ENCODE measurements around the gene TIPIN. TPM values are rescaled to one million over a fixed set of nuclear protein-coding genes. Genes with fewer than 3 reads are reported as not detected.

Gene TIPIN
- total and polyA plus RNA-seq, 4 donors, result 5.2 to 10.9 (median 6.2) TPM

GRCh38 chr15:66294932-66295235 is 61.6 kb downstream of the TIPIN start:
- no peak overlapping the region for H3K4me3 ChIP-seq
- no peaks in the 10 kb centered on the region for H3K27me3 ChIP-seq (ENCODE audit: control insufficient read depth in 3 of 3, insufficient read depth in 3 of 3, low read length in 2 of 3)
- no peaks in the 10 kb centered on the region for H3K9me3 ChIP-seq (ENCODE audit: control insufficient read depth in 4 of 4, insufficient read depth in 3 of 4, low read length in 3 of 4)
- peaks cover 0 to 2% (median under 1%) of the 10 kb centered on the region in 4 donors for H3K36me3 ChIP-seq (ENCODE audit: control insufficient read depth in 4 of 4, insufficient read depth in 4 of 4, low read length in 4 of 4)
- WGBS, 2 donors, result 51 to 54% methylated on average over 3 of the region's 3 CpGs
- peaks cover 2 to 64% (median 17%) of the 10 kb centered on the region in 5 donors for H3K4me1 ChIP-seq (ENCODE audit: control insufficient read depth in 5 of 5, insufficient read depth in 5 of 5, low read length in 5 of 5)
- peak in 1 of 3 donors; percentile 17 for DNase-seq
- no peak for ATAC-seq (ENCODE audit: insufficient read depth, low FRiP score)
- TF ChIP-seq, protein P1, sequence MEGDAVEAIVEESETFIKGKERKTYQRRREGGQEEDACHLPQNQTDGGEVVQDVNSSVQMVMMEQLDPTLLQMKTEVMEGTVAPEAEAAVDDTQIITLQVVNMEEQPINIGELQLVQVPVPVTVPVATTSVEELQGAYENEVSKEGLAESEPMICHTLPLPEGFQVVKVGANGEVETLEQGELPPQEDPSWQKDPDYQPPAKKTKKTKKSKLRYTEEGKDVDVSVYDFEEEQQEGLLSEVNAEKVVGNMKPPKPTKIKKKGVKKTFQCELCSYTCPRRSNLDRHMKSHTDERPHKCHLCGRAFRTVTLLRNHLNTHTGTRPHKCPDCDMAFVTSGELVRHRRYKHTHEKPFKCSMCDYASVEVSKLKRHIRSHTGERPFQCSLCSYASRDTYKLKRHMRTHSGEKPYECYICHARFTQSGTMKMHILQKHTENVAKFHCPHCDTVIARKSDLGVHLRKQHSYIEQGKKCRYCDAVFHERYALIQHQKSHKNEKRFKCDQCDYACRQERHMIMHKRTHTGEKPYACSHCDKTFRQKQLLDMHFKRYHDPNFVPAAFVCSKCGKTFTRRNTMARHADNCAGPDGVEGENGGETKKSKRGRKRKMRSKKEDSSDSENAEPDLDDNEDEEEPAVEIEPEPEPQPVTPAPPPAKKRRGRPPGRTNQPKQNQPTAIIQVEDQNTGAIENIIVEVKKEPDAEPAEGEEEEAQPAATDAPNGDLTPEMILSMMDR (IDR thresholded peaks at IDR 0.05; ENCODE audit: control extremely low read depth, extremely low read depth), result no peak
- H3K9ac ChIP-seq (ENCODE audit: insufficient read depth in 1 of 2, low read length in 2 of 2), result no peak overlapping the region
- peak overlapping the region in 1 of 2 donors; percentile 88 for H3K27ac ChIP-seq (ENCODE audit: low read depth in 1 of 2, low read length in 1 of 2)

DNA sequence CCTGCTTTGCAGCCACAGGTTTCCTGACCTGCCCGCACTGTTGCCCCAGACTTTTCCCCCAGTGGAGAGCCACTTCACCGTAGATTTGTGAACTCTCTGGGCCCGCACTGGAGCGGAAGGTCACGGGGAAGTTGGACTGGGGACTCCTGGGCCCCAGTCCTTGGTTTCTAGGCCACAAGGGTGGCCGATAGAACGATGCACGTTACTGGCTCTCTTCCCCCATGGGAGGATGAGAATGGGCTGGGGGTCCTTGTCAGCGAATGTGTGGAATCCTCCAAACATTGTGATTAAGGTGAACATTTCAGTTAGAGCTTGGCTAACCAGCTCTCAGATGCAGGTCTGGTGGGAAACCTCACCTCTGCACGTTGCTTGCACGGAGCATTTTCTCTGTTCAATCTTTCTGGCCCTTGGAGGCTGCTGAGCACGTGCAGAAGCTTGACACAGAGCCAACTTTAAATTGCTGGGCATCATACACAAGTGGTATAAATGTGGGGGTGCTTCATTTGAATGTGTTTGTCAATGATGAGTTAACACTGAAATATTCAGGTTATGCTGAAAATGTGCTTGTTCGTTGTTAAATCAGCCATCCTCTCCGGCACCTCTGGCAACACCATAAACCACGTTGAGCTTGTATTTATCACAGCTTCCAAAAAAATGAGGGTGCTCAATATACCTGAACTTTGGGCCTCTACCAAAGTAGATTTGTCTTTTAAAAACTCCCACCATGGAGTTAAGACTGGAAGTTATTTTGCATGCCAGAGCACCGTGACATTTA is 62.1 kb downstream of the TIPIN start:
- WGBS, 2 donors, result 5 to 8% methylated on average over 16 of the region's 16 CpGs
- TF ChIP-seq, protein P1 (IDR thresholded peaks at IDR 0.05; ENCODE audit: control extremely low read depth, extremely low read depth), result no peak
- Histone ChIP-seq H3K4me3 (peak overlapping the region; percentile 89), H3K27me3 (ENCODE audit: control insufficient read depth in 3 of 3, insufficient read depth in 3 of 3, low read length in 2 of 3) (no peaks in the 10 kb centered on the region), H3K4me1 (ENCODE audit: control insufficient read depth in 5 of 5, insufficient read depth in 5 of 5, low read length in 5 of 5) (peaks cover 2 to 69% (median 20%) of the 10 kb centered on the region in 5 donors), H3K9ac (ENCODE audit: insufficient read depth in 1 of 2, low read length in 2 of 2) (peak overlapping the region; percentile 35 to 75), H3K27ac (ENCODE audit: low read depth in 1 of 2, low read length in 1 of 2) (peak overlapping the region; percentile 88 to 99), H3K36me3 (ENCODE audit: control insufficient read depth in 4 of 4, insufficient read depth in 4 of 4, low read length in 4 of 4) (peaks cover 0 to 2% (median 0%) of the 10 kb centered on the region in 4 donors), H3K9me3 (ENCODE audit: control insufficient read depth in 4 of 4, insufficient read depth in 3 of 4, low read length in 3 of 4) (no peaks in the 10 kb centered on the region)
- peak in 2 of 3 donors; percentile 47 to 63 for DNase-seq
- peak; percentile 6 for ATAC-seq (ENCODE audit: insufficient read depth, low FRiP score)

DNA sequence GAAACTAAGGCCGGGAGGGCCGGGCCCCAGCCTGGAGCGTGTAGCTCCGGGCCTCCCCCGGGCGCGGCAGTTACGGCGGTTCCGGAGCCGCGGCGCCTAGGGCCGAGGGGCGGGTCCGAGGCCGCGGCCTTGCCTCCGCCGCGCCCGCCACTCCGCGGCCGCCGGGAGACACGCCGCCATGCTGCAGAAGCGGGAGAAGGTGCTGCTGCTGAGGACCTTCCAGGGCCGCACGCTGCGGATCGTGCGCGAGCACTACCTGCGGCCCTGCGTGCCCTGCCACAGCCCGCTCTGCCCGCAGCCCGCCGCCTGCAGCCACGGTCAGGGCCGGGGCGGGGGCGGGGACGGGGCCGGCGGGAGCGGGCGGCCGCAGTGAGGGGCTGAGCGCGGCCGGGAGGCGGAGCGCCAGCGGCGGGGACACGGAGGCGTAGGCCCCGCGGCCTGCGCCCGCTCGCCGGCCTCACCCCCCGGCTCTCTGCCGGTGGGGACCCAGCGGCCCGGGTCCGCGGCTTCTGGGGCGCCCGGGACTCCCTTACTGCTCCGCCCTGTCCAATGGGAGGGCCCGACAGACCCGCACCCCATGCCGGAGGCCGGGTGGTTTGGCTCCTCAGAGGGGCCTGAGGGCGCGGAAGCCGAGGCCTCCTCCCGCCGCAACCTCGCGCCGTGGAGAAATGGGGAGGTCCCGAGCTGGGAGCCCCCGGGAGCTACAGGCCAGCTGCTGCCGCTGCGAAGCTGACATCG is 62.9 kb downstream of the TIPIN start, which contains the start of gene DIS3L:
Gene DIS3L, plus strand, starts transcription at position 150 of the 738 bp plus-strand sequence. Its CDS starts 29 bp downstream, at position 179.
- Histone ChIP-seq H3K27ac (ENCODE audit: low read depth in 1 of 2, low read length in 1 of 2) (peak within 1 kb of the TSS; percentile 88 to 99), H3K9me3 (ENCODE audit: control insufficient read depth in 4 of 4, insufficient read depth in 3 of 4, low read length in 3 of 4) (no peaks in the 10 kb centered on the region), H3K4me3 (peak within 1 kb of the TSS; percentile 89), H3K36me3 (ENCODE audit: control insufficient read depth in 4 of 4, insufficient read depth in 4 of 4, low read length in 4 of 4) (peaks cover 0 to 2% (median 0%) of the 10 kb centered on the region in 4 donors), H3K27me3 (ENCODE audit: control insufficient read depth in 3 of 3, insufficient read depth in 3 of 3, low read length in 2 of 3) (no peaks in the 10 kb centered on the region), H3K9ac (ENCODE audit: insufficient read depth in 1 of 2, low read length in 2 of 2) (peak within 1 kb of the TSS; percentile 75 to 82), H3K4me1 (ENCODE audit: control insufficient read depth in 5 of 5, insufficient read depth in 5 of 5, low read length in 5 of 5) (peaks cover 2 to 69% (median 22%) of the 10 kb centered on the region in 5 donors)
- 0 to 1% methylated on average over 51 to 92 of the region's 92 CpGs for WGBS, 2 donors
- TF ChIP-seq, protein P1 (IDR thresholded peaks at IDR 0.05; ENCODE audit: control extremely low read depth, extremely low read depth), result no peak
- DNase-seq, result peak; percentile 64 to 73 (median 65)
- ATAC-seq (ENCODE audit: insufficient read depth, low FRiP score), result peak; percentile 88

All from lung (tissue), 12 donors.